GM18907 (cell line): Measurements from ENCODE around the gene AADACL4.
"Not testable (repeated sequence)": the region's sequence is repeated elsewhere in the genome, so short reads cannot be mapped to it uniquely, and the experiment has no call there.

Experiments used
- ATAC-seq: cut with Tn5 transposase; IDR thresholded peaks from one replicate; pipeline ENCODE4 v1.9.1; 2021; ENCODE audit warnings: mild to moderate bottlenecking, moderate library complexity; ENCODE audit not compliant: unreplicated experiment

AADACL4 gene

GRCh38 chr1:12657885-12658512 lies 14.1 kb downstream of the AADACL4 start:
- not testable (repeated sequence) for ATAC-seq

GRCh38 chr1:12658531-12659453 lies 14.9 kb downstream of the AADACL4 start:
- peak; percentile 60 for ATAC-seq

- ATAC-seq, result no peak
Measured at GRCh38 chr1:12661606-12662219, 17.8 kb downstream of the AADACL4 start.

GRCh38 chr1:12662556-12662955 lies 18.7 kb downstream of the AADACL4 start:
- ATAC-seq, result no peak

GRCh38 chr1:12665511-12665910 lies 21.6 kb downstream of the AADACL4 start:
- no peak for ATAC-seq

- ATAC-seq, result no peak
Measured at GRCh38 chr1:12666141-12666735, 22.4 kb downstream of the AADACL4 start.

GRCh38 chr1:12669529-12670068 lies 25.7 kb downstream of the AADACL4 start:
- ATAC-seq, result no peak

GRCh38 chr1:12674358-12674757 lies 30.5 kb downstream of the AADACL4 start:
- ATAC-seq, result no peak

- ATAC-seq, result not testable (repeated sequence)
Measured at GRCh38 chr1:12676122-12676521, 32.2 kb downstream of the AADACL4 start.

GRCh38 chr1:12677565-12677964 lies 33.7 kb downstream of the AADACL4 start:
- ATAC-seq, result no peak

GRCh38 chr1:12678350-12678749 lies 34.5 kb downstream of the AADACL4 start:
- ATAC-seq, result no peak

GRCh38 chr1:12678820-12679219 lies 34.9 kb downstream of the AADACL4 start:
- ATAC-seq, result no peak

GRCh38 chr1:12690156-12690555 lies 46.3 kb downstream of the AADACL4 start:
- no peak for ATAC-seq

GRCh38 chr1:12692967-12693782 lies 49.3 kb downstream of the AADACL4 start:
- no peak for ATAC-seq

- no peak for ATAC-seq
Measured at GRCh38 chr1:12696658-12697057, 52.8 kb downstream of the AADACL4 start.

GRCh38 chr1:12697397-12697796 lies 53.5 kb downstream of the AADACL4 start:
- ATAC-seq, result no peak

GRCh38 chr1:12703821-12704451 lies 60.1 kb downstream of the AADACL4 start:
- no peak for ATAC-seq

- ATAC-seq, result no peak
Measured at GRCh38 chr1:12706061-12706460, 62.2 kb downstream of the AADACL4 start.

GRCh38 chr1:12708396-12709090 lies 64.7 kb downstream of the AADACL4 start:
- ATAC-seq, result no peak
